ENCODE data around the gene ELMO1. TPM values are rescaled to one million over a fixed set of nuclear protein-coding genes. Genes with fewer than 3 reads are reported as not detected.

Gene ELMO1
- total RNA-seq, 1 experiment from 2014 or later = 10.1 TPM

GRCh38 chr7:37434529-37434928 lies 14.1 kb downstream of the ELMO1 start:
- no peak for DNase-seq (ENCODE audit: extremely low read depth, low read depth)

GRCh38 chr7:37433166-37433565 lies 15.5 kb downstream of the ELMO1 start:
- DNase-seq (ENCODE audit: extremely low read depth, low read depth) = no peak

GRCh38 chr7:37432281-37432920 lies 16.3 kb downstream of the ELMO1 start:
- DNase-seq (ENCODE audit: extremely low read depth, low read depth) = no peak

GRCh38 chr7:37431413-37431812 lies 17.3 kb downstream of the ELMO1 start:
- DNase-seq (ENCODE audit: extremely low read depth, low read depth) = no peak

- DNase-seq (ENCODE audit: extremely low read depth, low read depth) = no peak
These were observed 18.0 kb downstream of the ELMO1 start for GRCh38 chr7:37430640-37431039.

GRCh38 chr7:37430171-37430570 lies 18.5 kb downstream of the ELMO1 start:
- DNase-seq (ENCODE audit: extremely low read depth, low read depth) = no peak

- DNase-seq (ENCODE audit: extremely low read depth, low read depth) = no peak
These were observed 19.3 kb downstream of the ELMO1 start for GRCh38 chr7:37429435-37429791.

GRCh38 chr7:37428681-37429434 lies 19.8 kb downstream of the ELMO1 start:
- no peak for DNase-seq (ENCODE audit: extremely low read depth, low read depth)

- DNase-seq (ENCODE audit: extremely low read depth, low read depth) = no peak
These were observed 21.3 kb downstream of the ELMO1 start for GRCh38 chr7:37427276-37427940.

- no peak for DNase-seq (ENCODE audit: extremely low read depth, low read depth)
These were observed 23.2 kb downstream of the ELMO1 start for GRCh38 chr7:37425498-37425897.

- no peak for DNase-seq (ENCODE audit: extremely low read depth, low read depth)
These were observed 23.7 kb downstream of the ELMO1 start for GRCh38 chr7:37424995-37425394.

GRCh38 chr7:37424521-37424920 lies 24.1 kb downstream of the ELMO1 start:
- no peak for DNase-seq (ENCODE audit: extremely low read depth, low read depth)

GRCh38 chr7:37421861-37422500 lies 26.7 kb downstream of the ELMO1 start:
- DNase-seq (ENCODE audit: extremely low read depth, low read depth) = no peak

GRCh38 chr7:37420946-37421695 lies 27.5 kb downstream of the ELMO1 start:
- DNase-seq (ENCODE audit: extremely low read depth, low read depth) = no peak

GRCh38 chr7:37419496-37419895 lies 29.2 kb downstream of the ELMO1 start:
- no peak for DNase-seq (ENCODE audit: extremely low read depth, low read depth)

- DNase-seq (ENCODE audit: extremely low read depth, low read depth) = no peak
These were observed 30.3 kb downstream of the ELMO1 start for GRCh38 chr7:37418381-37418780.

GRCh38 chr7:37417107-37417474 lies 31.6 kb downstream of the ELMO1 start:
- no peak for DNase-seq (ENCODE audit: extremely low read depth, low read depth)

GRCh38 chr7:37416378-37417106 lies 32.1 kb downstream of the ELMO1 start:
- no peak for DNase-seq (ENCODE audit: extremely low read depth, low read depth)

GRCh38 chr7:37415629-37416028 lies 33.0 kb downstream of the ELMO1 start:
- no peak for DNase-seq (ENCODE audit: extremely low read depth, low read depth)

GRCh38 chr7:37414352-37414983 lies 34.2 kb downstream of the ELMO1 start:
- DNase-seq (ENCODE audit: extremely low read depth, low read depth) = no peak

Measured in NCI-H460 (cell line).